HG02571 (cell line): ENCODE results near the gene SMYD2.

Experiments
- ATAC-seq: cut with Tn5 transposase; IDR thresholded peaks from one replicate; pipeline ENCODE4 v1.9.1; 2021; ENCODE audit warnings: mild to moderate bottlenecking, moderate library complexity; ENCODE audit not compliant: unreplicated experiment

The SMYD2 gene

GRCh38 chr1:214300149-214300780 lies 19.3 kb downstream of the SMYD2 start:
- ATAC-seq: no peak

- ATAC-seq: no peak
Measured at GRCh38 chr1:214301526-214301925, 20.6 kb downstream of the SMYD2 start.

GRCh38 chr1:214303141-214303930 lies 22.4 kb downstream of the SMYD2 start:
- ATAC-seq: no peak

GRCh38 chr1:214305164-214305751 lies 24.3 kb downstream of the SMYD2 start:
- ATAC-seq: no peak

GRCh38 chr1:214306269-214306668 lies 25.3 kb downstream of the SMYD2 start:
- ATAC-seq: no peak

- ATAC-seq: no peak
Measured at GRCh38 chr1:214310010-214310409, 29.1 kb downstream of the SMYD2 start.

- ATAC-seq: no peak
Measured at GRCh38 chr1:214310777-214311690, 30.1 kb downstream of the SMYD2 start.

- no peak for ATAC-seq
Measured at GRCh38 chr1:214312530-214313051, 31.6 kb downstream of the SMYD2 start.

GRCh38 chr1:214314178-214314843 lies 33.4 kb downstream of the SMYD2 start:
- ATAC-seq: no peak

- ATAC-seq: no peak
Measured at GRCh38 chr1:214316593-214316992, 35.6 kb downstream of the SMYD2 start.

- ATAC-seq: no peak
Measured at GRCh38 chr1:214317300-214317699, 36.3 kb downstream of the SMYD2 start.

GRCh38 chr1:214317734-214318133 lies 36.8 kb downstream of the SMYD2 start:
- ATAC-seq: no peak

GRCh38 chr1:214318356-214318755 lies 37.4 kb downstream of the SMYD2 start:
- no peak for ATAC-seq

GRCh38 chr1:214318956-214319736 lies 38.2 kb downstream of the SMYD2 start:
- no peak for ATAC-seq

- no peak for ATAC-seq
Measured at GRCh38 chr1:214319938-214320337, 39.0 kb downstream of the SMYD2 start.

GRCh38 chr1:214321705-214322453 lies 40.9 kb downstream of the SMYD2 start:
- no peak for ATAC-seq

- ATAC-seq: no peak
Measured at GRCh38 chr1:214324896-214325800, 44.2 kb downstream of the SMYD2 start.

GRCh38 chr1:214326406-214326805 lies 45.4 kb downstream of the SMYD2 start:
- peak; percentile 60 for ATAC-seq
